Left lung (tissue), 10 donors: ENCODE measurements around the gene HSPBP1. TPM values are rescaled to one million over a fixed set of nuclear protein-coding genes. Genes with fewer than 3 reads are reported as not detected.
A peak's percentile ranks its signal among the peaks of the same experiment; 100 is the strongest.

ENCODE experiments used
- ATAC-seq: fragments of 200-7000 bp; cut with Tn5 transposase; one replicate; pipeline ENCODE4 v1.9.1; 2020; ENCODE audit warnings: moderate library complexity
- DNase-seq, 4 donors: peaks; one replicate each; pipeline ENCODE4 v3.0.0-alpha.2; 2013 to 2020
- H3K27ac ChIP-seq, 2 donors: fragments of 200-600 bp; sonication (generic) in 1 of 2; one replicate each; pipeline versions ENCODE4 v1.5.0 to v1.8.0; 2020 to 2021
- H3K27me3 ChIP-seq, 2 donors: fragments of 200-600 bp; sonication (generic) in 1 of 2; one replicate each; pipeline versions ENCODE4 v1.5.0 to v1.8.0; 2020 to 2021
- H3K36me3 ChIP-seq, 2 donors: fragments of 200-600 bp; sonication (generic) in 1 of 2; one replicate each; pipeline versions ENCODE4 v1.5.0 to v1.8.0; 2020 to 2021
- H3K4me1 ChIP-seq, 2 donors: fragments of 200-600 bp; one replicate each; pipeline ENCODE4 v1.8.0; 2021
- H3K4me3 ChIP-seq, 2 donors: fragments of 200-600 bp; sonication (generic) in 1 of 2; one replicate each; pipeline versions ENCODE4 v1.5.0 to v1.8.0; 2020 to 2021; ENCODE audit warnings: mild to moderate bottlenecking in 1 of 2
- H3K9me3 ChIP-seq, 2 donors: fragments of 200-600 bp; sonication (generic) in 1 of 2; one replicate each; pipeline versions ENCODE4 v1.5.0 to v1.8.0; 2020 to 2021
- intact Hi-C, 2 donors: fragments of 100-400 bp; cut with DNase I; formaldehyde crosslinking; loops; one replicate each; pipeline versions ENCODE4 v1.11.2 to v1.14.2; 2022
- polyA plus RNA-seq, 6 donors: library from polyadenylated mRNA; unstranded; fragments of 120-200 nt; gene quantifications; one replicate each; pipeline ENCODE4 v1.2.1, GENCODE V29; 2013; ENCODE audit not compliant: insufficient read length in 6 of 6
- total RNA-seq, 2 donors: library from RNA; stranded (reverse); fragmentation: NEBNext Ultra II Directional; extraction: Animal tissue kit (Norgen Biotek cat#: 25700); gene quantifications; one replicate each; pipeline ENCODE4 v1.2.1, GENCODE V29; 2021
- TF ChIP-seq, protein P1 (sequence below), 2 donors: fragments of 200-600 bp; sonication (generic) in 1 of 2; IDR thresholded peaks; one replicate each; pipeline versions ENCODE4 v1.5.0 to v1.8.0; 2021; ENCODE audit warnings: antibody characterized with exemption in 2 of 2
- donor health status: DM: no; HTN: yes; CAD: no.
- donor health status: DM: no; HTN: no; CAD: no.

The HSPBP1 gene
- total and polyA plus RNA-seq, 8 donors: 23.7 to 38.4 (median 29.7) TPM

GRCh38 chr19:55251341-55252081 lies 28.4 kb downstream of the HSPBP1 start:
- H3K4me3 ChIP-seq: no peak overlapping the region
- H3K27ac ChIP-seq: no peak overlapping the region
- DNase-seq: peak in 1 of 4 donors; percentile 34
- H3K9me3 ChIP-seq: no peaks in the 10 kb centered on the region
- intact Hi-C loops: no loop called here
- H3K4me1 ChIP-seq: peaks cover 13 to 88% of the 10 kb centered on the region in 2 donors
- H3K36me3 ChIP-seq: peaks cover 0 to 21% of the 10 kb centered on the region in 2 donors
- H3K27me3 ChIP-seq: no peaks in the 10 kb centered on the region
- ATAC-seq: no peak
- TF ChIP-seq, protein P1, sequence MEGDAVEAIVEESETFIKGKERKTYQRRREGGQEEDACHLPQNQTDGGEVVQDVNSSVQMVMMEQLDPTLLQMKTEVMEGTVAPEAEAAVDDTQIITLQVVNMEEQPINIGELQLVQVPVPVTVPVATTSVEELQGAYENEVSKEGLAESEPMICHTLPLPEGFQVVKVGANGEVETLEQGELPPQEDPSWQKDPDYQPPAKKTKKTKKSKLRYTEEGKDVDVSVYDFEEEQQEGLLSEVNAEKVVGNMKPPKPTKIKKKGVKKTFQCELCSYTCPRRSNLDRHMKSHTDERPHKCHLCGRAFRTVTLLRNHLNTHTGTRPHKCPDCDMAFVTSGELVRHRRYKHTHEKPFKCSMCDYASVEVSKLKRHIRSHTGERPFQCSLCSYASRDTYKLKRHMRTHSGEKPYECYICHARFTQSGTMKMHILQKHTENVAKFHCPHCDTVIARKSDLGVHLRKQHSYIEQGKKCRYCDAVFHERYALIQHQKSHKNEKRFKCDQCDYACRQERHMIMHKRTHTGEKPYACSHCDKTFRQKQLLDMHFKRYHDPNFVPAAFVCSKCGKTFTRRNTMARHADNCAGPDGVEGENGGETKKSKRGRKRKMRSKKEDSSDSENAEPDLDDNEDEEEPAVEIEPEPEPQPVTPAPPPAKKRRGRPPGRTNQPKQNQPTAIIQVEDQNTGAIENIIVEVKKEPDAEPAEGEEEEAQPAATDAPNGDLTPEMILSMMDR (IDR thresholded peaks at IDR 0.05): no peak

- Histone ChIP-seq H3K4me1 (peaks cover 3 to 77% of the 10 kb centered on the region in 2 donors), H3K9me3 (no peaks in the 10 kb centered on the region), H3K27me3 (no peaks in the 10 kb centered on the region), H3K4me3 (no peak overlapping the region), H3K27ac (no peak overlapping the region), H3K36me3 (peaks cover 0 to 31% of the 10 kb centered on the region in 2 donors)
- no peak for ATAC-seq
- intact Hi-C loops: no loop called here
- TF ChIP-seq, protein P1 (IDR thresholded peaks at IDR 0.05): no peak
- peak in 1 of 4 donors; percentile 59 for DNase-seq
Measured at GRCh38 chr19:55250262-55251036, 29.5 kb downstream of the HSPBP1 start.

GRCh38 chr19:55249841-55250240 lies 30.1 kb downstream of the HSPBP1 start:
- H3K4me3 ChIP-seq: no peak overlapping the region
- H3K36me3 ChIP-seq: peaks cover 0 to 37% of the 10 kb centered on the region in 2 donors
- H3K27me3 ChIP-seq: no peaks in the 10 kb centered on the region
- H3K4me1 ChIP-seq: peaks cover 0 to 71% of the 10 kb centered on the region in 2 donors
- TF ChIP-seq, protein P1 (IDR thresholded peaks at IDR 0.05): no peak
- no peak overlapping the region for H3K27ac ChIP-seq
- no peak for ATAC-seq
- no peaks in the 10 kb centered on the region for H3K9me3 ChIP-seq
- intact Hi-C loops: no loop called here
- peak in 1 of 4 donors; percentile 69 for DNase-seq

GRCh38 chr19:55248704-55249103 lies 31.2 kb downstream of the HSPBP1 start:
- no peak for DNase-seq
- intact Hi-C loops: no loop called here
- no peaks in the 10 kb centered on the region for H3K9me3 ChIP-seq
- no peak overlapping the region for H3K4me3 ChIP-seq
- no peak for ATAC-seq
- peaks cover 0 to 61% of the 10 kb centered on the region in 2 donors for H3K4me1 ChIP-seq
- TF ChIP-seq, protein P1 (IDR thresholded peaks at IDR 0.05): no peak
- peaks cover 0 to 49% of the 10 kb centered on the region in 2 donors for H3K36me3 ChIP-seq
- no peak overlapping the region for H3K27ac ChIP-seq
- no peaks in the 10 kb centered on the region for H3K27me3 ChIP-seq

GRCh38 chr19:55248166-55248675 lies 31.7 kb downstream of the HSPBP1 start:
- TF ChIP-seq, protein P1 (IDR thresholded peaks at IDR 0.05): no peak
- peaks cover 0 to 53% of the 10 kb centered on the region in 2 donors for H3K36me3 ChIP-seq
- no peaks in the 10 kb centered on the region for H3K9me3 ChIP-seq
- H3K27ac ChIP-seq: no peak overlapping the region
- no peak for ATAC-seq
- intact Hi-C loops: no loop called here
- no peaks in the 10 kb centered on the region for H3K27me3 ChIP-seq
- no peak for DNase-seq
- H3K4me3 ChIP-seq: no peak overlapping the region
- peaks cover 0 to 56% of the 10 kb centered on the region in 2 donors for H3K4me1 ChIP-seq
